Astrocyte (in vitro differentiated cells and primary cell): ENCODE results near the gene CPNE5.

Experiments used
- CTCF ChIP-seq: IDR thresholded peaks from 2 replicates; pipeline ENCODE4 v1.5.1; 2011; ENCODE audit warnings: low read depth, mild to moderate bottlenecking, inconsistent platforms, low read length, moderate library complexity; ENCODE audit not compliant: insufficient read depth
- EZH2 ChIP-seq: IDR thresholded peaks from 2 replicates; pipeline ENCODE4 v1.6.1; 2012; ENCODE audit warnings: mild to moderate bottlenecking, low read length, inconsistent platforms; ENCODE audit not compliant: insufficient read depth

- TF ChIP-seq CTCF, result no peak
- TF ChIP-seq EZH2, result no peak
These were observed 44.6 kb downstream of the CPNE5 start for GRCh38 chr6:36794713-36795065.
